HG02938 (cell line): ENCODE measurements around the gene PHC1.
A peak's percentile ranks its signal among the peaks of the same experiment; 100 is the strongest.
"Not testable (repeated sequence)": the region's sequence is repeated elsewhere in the genome, so short reads cannot be mapped to it uniquely, and the experiment has no call there.

Experiments used
- ATAC-seq: cut with Tn5 transposase; IDR thresholded peaks from one replicate; pipeline ENCODE4 v1.9.1; 2021; ENCODE audit warnings: mild to moderate bottlenecking, moderate library complexity; ENCODE audit not compliant: unreplicated experiment

PHC1 gene

GRCh38 chr12:8914033-8914715, at the start of gene PHC1:
Gene PHC1 (plus strand): TSS chr12:8914509. CDS start chr12:8917678, 3,169 bp downstream.
- ATAC-seq, result peak; percentile 44

GRCh38 chr12:8866429-8866828, 47.9 kb upstream of the PHC1 start:
- ATAC-seq, result no peak

- no peak for ATAC-seq
Measured at GRCh38 chr12:8867009-8867408, 47.3 kb upstream of the PHC1 start.

GRCh38 chr12:8867786-8868185, 46.5 kb upstream of the PHC1 start:
- ATAC-seq, result no peak

- no peak for ATAC-seq
Measured at GRCh38 chr12:8870586-8870985, 43.7 kb upstream of the PHC1 start.

- no peak for ATAC-seq
Measured at GRCh38 chr12:8871068-8871467, 43.2 kb upstream of the PHC1 start.

GRCh38 chr12:8876887-8877286, 37.4 kb upstream of the PHC1 start:
- ATAC-seq, result no peak

GRCh38 chr12:8886502-8887284, 27.6 kb upstream of the PHC1 start:
- no peak for ATAC-seq

- no peak for ATAC-seq
Measured at GRCh38 chr12:8887285-8887715, 27.0 kb upstream of the PHC1 start.

GRCh38 chr12:8890313-8891085, 23.8 kb upstream of the PHC1 start:
- peak; percentile 54 for ATAC-seq

- ATAC-seq, result no peak
Measured at GRCh38 chr12:8891976-8892375, 22.3 kb upstream of the PHC1 start.

GRCh38 chr12:8894378-8894777, 19.9 kb upstream of the PHC1 start:
- no peak for ATAC-seq

- no peak for ATAC-seq
Measured at GRCh38 chr12:8894986-8895385, 19.3 kb upstream of the PHC1 start.

- no peak for ATAC-seq
Measured at GRCh38 chr12:8897081-8897480, 17.2 kb upstream of the PHC1 start.

GRCh38 chr12:8899830-8900229, 14.5 kb upstream of the PHC1 start:
- ATAC-seq, result no peak

- ATAC-seq, result not testable (repeated sequence)
Measured at GRCh38 chr12:8902703-8903102, 11.6 kb upstream of the PHC1 start.

GRCh38 chr12:8903646-8904045, 10.7 kb upstream of the PHC1 start:
- no peak for ATAC-seq

- ATAC-seq, result no peak
Measured at GRCh38 chr12:8904665-8905064, 9.6 kb upstream of the PHC1 start.

GRCh38 chr12:8905546-8905945, 8.8 kb upstream of the PHC1 start:
- ATAC-seq, result no peak

GRCh38 chr12:8906266-8907180, 7.8 kb upstream of the PHC1 start:
- ATAC-seq, result no peak

GRCh38 chr12:8907513-8907912, 6.8 kb upstream of the PHC1 start:
- no peak for ATAC-seq
